ENCODE measurements around the gene GRM4.
"Not testable (repeated sequence)": the region's sequence is repeated elsewhere in the genome, so short reads cannot be mapped to it uniquely, and the experiment has no call there.

DNA sequence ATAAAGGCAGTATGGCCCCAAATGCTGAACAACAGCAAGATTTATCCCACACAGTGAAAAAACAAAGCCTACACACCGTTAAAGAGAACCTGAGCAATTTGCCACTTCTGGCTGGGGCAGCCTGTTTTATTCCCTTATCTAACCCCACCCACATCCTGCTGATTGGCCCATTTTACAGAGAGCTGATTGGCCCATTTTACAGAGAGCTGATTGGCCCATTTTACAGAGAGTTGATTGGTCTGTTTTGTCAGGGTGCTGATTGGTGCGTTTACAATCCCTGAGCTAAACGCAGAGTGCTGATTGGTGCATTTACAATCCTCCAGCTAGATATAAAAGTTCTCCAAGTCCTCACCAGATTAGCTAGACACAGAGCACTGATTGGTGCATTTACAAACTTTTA lies 129.3 kb downstream of the GRM4 start:
- TF ChIP-seq POLR2A (IDR thresholded peaks at IDR 0.05; ENCODE audit: low read length); GATA1 (IDR thresholded peaks at IDR 0.05; ENCODE audit: low read depth, low read length): not testable (repeated sequence)
